Panc1 (cell line): ENCODE results near the gene MAGEA11.
"Not testable (repeated sequence)": the region's sequence is repeated elsewhere in the genome, so short reads cannot be mapped to it uniquely, and the experiment has no call there.

Experiments
- POLR2AphosphoS5 ChIP-seq: IDR thresholded peaks from 2 replicates; pipeline ENCODE4 v1.6.1; 2012; ENCODE audit warnings: mild to moderate bottlenecking, low read depth, low read length, moderate library complexity
- SIN3A ChIP-seq: IDR thresholded peaks from 2 replicates; pipeline ENCODE4 v1.6.1; 2012; ENCODE audit warnings: low read depth, mild to moderate bottlenecking, low read length, moderate library complexity, borderline replicate concordance; ENCODE audit not compliant: insufficient read depth
- TF ChIP-seq, protein P1 (sequence below): fragments of 450-650 bp; IDR thresholded peaks from 2 replicates; pipeline ENCODE4 v1.5.1; 2017; ENCODE audit warnings: mild to moderate bottlenecking
- TF ChIP-seq, protein P2 (sequence below), 2 experiments: IDR thresholded peaks; 2 replicates each; pipeline ENCODE4 v1.6.1; 2011 to 2012; ENCODE audit warnings: low read depth in 2 of 2, control low read depth in 1 of 2, low read length in 1 of 2, mild to moderate bottlenecking in 1 of 2, moderate library complexity in 1 of 2; ENCODE audit not compliant: insufficient read depth in 1 of 2

DNA sequence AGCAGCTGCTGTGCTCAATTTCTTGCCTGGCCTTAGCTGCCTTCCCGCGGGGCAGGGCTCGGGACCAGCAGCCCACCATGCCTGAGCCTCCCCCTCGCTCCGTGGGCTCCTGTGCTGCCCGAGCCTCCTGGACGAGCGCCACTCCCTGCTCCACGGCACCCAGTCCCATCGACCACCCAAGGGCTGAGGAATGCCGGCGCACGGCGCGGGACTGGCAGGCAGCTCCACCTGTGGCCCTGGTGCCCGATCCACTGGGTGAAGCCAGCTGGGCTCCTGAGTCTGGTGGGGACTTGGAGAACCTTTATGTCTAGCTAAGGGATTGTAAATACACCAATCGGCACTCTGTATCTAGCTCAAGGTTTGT, 46.8 kb downstream of the MAGEA11 start:
- TF ChIP-seq, protein P1, sequence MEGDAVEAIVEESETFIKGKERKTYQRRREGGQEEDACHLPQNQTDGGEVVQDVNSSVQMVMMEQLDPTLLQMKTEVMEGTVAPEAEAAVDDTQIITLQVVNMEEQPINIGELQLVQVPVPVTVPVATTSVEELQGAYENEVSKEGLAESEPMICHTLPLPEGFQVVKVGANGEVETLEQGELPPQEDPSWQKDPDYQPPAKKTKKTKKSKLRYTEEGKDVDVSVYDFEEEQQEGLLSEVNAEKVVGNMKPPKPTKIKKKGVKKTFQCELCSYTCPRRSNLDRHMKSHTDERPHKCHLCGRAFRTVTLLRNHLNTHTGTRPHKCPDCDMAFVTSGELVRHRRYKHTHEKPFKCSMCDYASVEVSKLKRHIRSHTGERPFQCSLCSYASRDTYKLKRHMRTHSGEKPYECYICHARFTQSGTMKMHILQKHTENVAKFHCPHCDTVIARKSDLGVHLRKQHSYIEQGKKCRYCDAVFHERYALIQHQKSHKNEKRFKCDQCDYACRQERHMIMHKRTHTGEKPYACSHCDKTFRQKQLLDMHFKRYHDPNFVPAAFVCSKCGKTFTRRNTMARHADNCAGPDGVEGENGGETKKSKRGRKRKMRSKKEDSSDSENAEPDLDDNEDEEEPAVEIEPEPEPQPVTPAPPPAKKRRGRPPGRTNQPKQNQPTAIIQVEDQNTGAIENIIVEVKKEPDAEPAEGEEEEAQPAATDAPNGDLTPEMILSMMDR, result not testable (repeated sequence)
- not testable (repeated sequence) for TF ChIP-seq SIN3A, POLR2AphosphoS5
- TF ChIP-seq, protein P2, sequence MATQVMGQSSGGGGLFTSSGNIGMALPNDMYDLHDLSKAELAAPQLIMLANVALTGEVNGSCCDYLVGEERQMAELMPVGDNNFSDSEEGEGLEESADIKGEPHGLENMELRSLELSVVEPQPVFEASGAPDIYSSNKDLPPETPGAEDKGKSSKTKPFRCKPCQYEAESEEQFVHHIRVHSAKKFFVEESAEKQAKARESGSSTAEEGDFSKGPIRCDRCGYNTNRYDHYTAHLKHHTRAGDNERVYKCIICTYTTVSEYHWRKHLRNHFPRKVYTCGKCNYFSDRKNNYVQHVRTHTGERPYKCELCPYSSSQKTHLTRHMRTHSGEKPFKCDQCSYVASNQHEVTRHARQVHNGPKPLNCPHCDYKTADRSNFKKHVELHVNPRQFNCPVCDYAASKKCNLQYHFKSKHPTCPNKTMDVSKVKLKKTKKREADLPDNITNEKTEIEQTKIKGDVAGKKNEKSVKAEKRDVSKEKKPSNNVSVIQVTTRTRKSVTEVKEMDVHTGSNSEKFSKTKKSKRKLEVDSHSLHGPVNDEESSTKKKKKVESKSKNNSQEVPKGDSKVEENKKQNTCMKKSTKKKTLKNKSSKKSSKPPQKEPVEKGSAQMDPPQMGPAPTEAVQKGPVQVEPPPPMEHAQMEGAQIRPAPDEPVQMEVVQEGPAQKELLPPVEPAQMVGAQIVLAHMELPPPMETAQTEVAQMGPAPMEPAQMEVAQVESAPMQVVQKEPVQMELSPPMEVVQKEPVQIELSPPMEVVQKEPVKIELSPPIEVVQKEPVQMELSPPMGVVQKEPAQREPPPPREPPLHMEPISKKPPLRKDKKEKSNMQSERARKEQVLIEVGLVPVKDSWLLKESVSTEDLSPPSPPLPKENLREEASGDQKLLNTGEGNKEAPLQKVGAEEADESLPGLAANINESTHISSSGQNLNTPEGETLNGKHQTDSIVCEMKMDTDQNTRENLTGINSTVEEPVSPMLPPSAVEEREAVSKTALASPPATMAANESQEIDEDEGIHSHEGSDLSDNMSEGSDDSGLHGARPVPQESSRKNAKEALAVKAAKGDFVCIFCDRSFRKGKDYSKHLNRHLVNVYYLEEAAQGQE (IDR thresholded peaks at IDR 0.05; ENCODE audit: insufficient read depth in 1 of 2, low read depth in 2 of 2, low read length in 1 of 2), result not testable (repeated sequence)
